Adrenal gland (tissue), 5 donors: ENCODE measurements around the gene NUP188.

Experiments used
- POLR2A ChIP-seq, 2 donors: fragments of 450-650 bp; IDR thresholded peaks; one replicate each; pipeline ENCODE4 v1.6.1; 2017; ENCODE audit warnings: antibody characterized with exemption in 2 of 2, mild to moderate bottlenecking in 2 of 2, moderate library complexity in 1 of 2
- TF ChIP-seq, protein P1 (sequence below), 6 experiments: fragments of 450-650 bp in 4 of 6; fragments of 200-600 bp in 2 of 6; sonication (generic) in 1 of 6; IDR thresholded peaks; 1 replicate in 5 of 6; 2 replicates in 1 of 6; pipeline versions ENCODE4 v1.5.1 to v1.8.0; 2016 to 2021; ENCODE audit warnings: antibody characterized with exemption in 6 of 6, mild to moderate bottlenecking in 2 of 6, moderate library complexity in 1 of 6
- donor health status: DM: no; HTN: no; CAD: no.

DNA sequence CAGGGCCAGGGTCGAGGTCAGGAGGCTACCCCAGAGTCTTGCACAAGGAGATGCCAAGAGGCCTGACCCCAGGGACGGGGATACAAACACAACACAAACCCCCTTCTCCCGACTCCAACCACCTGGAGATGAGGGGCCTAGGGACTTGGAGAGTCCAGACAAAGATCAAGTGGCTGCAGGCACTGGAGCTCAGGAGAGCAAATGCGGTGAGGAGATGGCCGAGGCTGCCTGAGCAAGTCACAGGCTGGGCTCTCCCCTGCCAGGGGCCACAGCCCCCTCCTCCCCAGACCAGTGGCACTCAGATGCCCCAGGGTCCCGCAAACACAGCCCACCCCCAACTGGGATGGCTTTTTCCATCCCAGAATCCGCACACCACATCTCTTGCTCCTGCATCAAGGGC is 64.8 kb downstream of the NUP188 start:
- TF ChIP-seq, protein P1, sequence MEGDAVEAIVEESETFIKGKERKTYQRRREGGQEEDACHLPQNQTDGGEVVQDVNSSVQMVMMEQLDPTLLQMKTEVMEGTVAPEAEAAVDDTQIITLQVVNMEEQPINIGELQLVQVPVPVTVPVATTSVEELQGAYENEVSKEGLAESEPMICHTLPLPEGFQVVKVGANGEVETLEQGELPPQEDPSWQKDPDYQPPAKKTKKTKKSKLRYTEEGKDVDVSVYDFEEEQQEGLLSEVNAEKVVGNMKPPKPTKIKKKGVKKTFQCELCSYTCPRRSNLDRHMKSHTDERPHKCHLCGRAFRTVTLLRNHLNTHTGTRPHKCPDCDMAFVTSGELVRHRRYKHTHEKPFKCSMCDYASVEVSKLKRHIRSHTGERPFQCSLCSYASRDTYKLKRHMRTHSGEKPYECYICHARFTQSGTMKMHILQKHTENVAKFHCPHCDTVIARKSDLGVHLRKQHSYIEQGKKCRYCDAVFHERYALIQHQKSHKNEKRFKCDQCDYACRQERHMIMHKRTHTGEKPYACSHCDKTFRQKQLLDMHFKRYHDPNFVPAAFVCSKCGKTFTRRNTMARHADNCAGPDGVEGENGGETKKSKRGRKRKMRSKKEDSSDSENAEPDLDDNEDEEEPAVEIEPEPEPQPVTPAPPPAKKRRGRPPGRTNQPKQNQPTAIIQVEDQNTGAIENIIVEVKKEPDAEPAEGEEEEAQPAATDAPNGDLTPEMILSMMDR (IDR thresholded peaks at IDR 0.05), result no peak
- TF ChIP-seq POLR2A (IDR thresholded peaks at IDR 0.05), result no peak
